HepG2 (cell line): Measurements from ENCODE around the gene PPP4C. TPM values are rescaled to one million over a fixed set of nuclear protein-coding genes. Genes with fewer than 3 reads are reported as not detected.

Source experiments
- EEA1 ChIP-seq: sonication (generic); formaldehyde crosslinking; IDR thresholded peaks from 2 replicates; pipeline ENCODE4 v1.5.1; 2020; ENCODE audit warnings: mild to moderate bottlenecking, missing genetic modification reagents, borderline replicate concordance
- HNRNPL ChIP-seq: fragments of 200-400 bp; formaldehyde crosslinking; IDR thresholded peaks from 2 replicates; pipeline ENCODE4 v1.6.1; 2017; ENCODE audit warnings: mild to moderate bottlenecking, low read depth, low read length
- KAT8 ChIP-seq: IDR thresholded peaks from 2 replicates; pipeline ENCODE4 v1.6.1; 2016; ENCODE audit warnings: missing genetic modification reagents, missing compliant biosample characterization
- RELA ChIP-seq: sonication (generic); formaldehyde crosslinking; IDR thresholded peaks from 2 replicates; pipeline ENCODE4 v1.4.0; 2020; ENCODE audit warnings: missing genetic modification reagents
- ZBTB1 ChIP-seq: sonication (generic); formaldehyde crosslinking; IDR thresholded peaks from 2 replicates; pipeline ENCODE4 v1.4.0; 2020; ENCODE audit warnings: missing genetic modification reagents, borderline replicate concordance
- ZBTB20 ChIP-seq: sonication (generic); formaldehyde crosslinking; IDR thresholded peaks from 2 replicates; pipeline ENCODE4 v1.8.1; 2023; ENCODE audit warnings: missing genetic modification reagents, low read depth, mild to moderate bottlenecking, borderline replicate concordance
- ZBTB38 ChIP-seq: sonication (generic); formaldehyde crosslinking; IDR thresholded peaks from 2 replicates; pipeline ENCODE4 v1.5.1; 2020; ENCODE audit warnings: mild to moderate bottlenecking, missing genetic modification reagents
- ZFP90 ChIP-seq: sonication (generic); formaldehyde crosslinking; IDR thresholded peaks from 2 replicates; pipeline ENCODE4 v1.8.0; 2022; ENCODE audit warnings: missing genetic modification reagents, mild to moderate bottlenecking, inconsistent platforms, borderline replicate concordance
- ZNF547 ChIP-seq: sonication (generic); formaldehyde crosslinking; IDR thresholded peaks from 2 replicates; pipeline ENCODE4 v1.5.1; 2020; ENCODE audit warnings: mild to moderate bottlenecking, missing genetic modification reagents
- ZNF703 ChIP-seq: sonication (generic); formaldehyde crosslinking; IDR thresholded peaks from 2 replicates; pipeline ENCODE4 v1.5.1; 2020; ENCODE audit warnings: missing genetic modification reagents, mild to moderate bottlenecking, moderate library complexity, borderline replicate concordance
- polyA plus RNA-seq, 8 experiments: library from polyadenylated mRNA; depleted of rRNA in 3 of 8; stranded (reverse) in 7 of 8; unstranded in 1 of 8; fragments of >200 nt; fragmentation: Illumina TruSeq in 4 of 8; extraction: Trizol in 4 of 8; gene quantifications; 2 replicates each; pipeline versions ENCODE4 v1.2.1 to v1.2.3, GENCODE V29; 2011 to 2016; ENCODE audit warnings: low read depth in 4 of 8, missing spikeins in 1 of 8, mixed read lengths in 1 of 8; ENCODE audit not compliant: insufficient read depth in 1 of 8
- total RNA-seq, 5 experiments: library from RNA; depleted of rRNA; stranded (reverse); fragments of >200 nt; fragmentation: Illumina TruSeq; extraction: Trizol; gene quantifications; 2 replicates each; pipeline ENCODE4 v1.2.3, GENCODE V29; 2016; ENCODE audit warnings: low read depth in 1 of 5
- TF ChIP-seq, protein P1 (sequence below): IDR thresholded peaks from 2 replicates; pipeline ENCODE4 v1.6.1; 2016; ENCODE audit warnings: low read depth, missing genetic modification reagents, missing compliant biosample characterization
- TF ChIP-seq, protein P2 (sequence below): sonication (generic); formaldehyde crosslinking; IDR thresholded peaks from 2 replicates; pipeline ENCODE4 v1.4.0; 2020; ENCODE audit warnings: missing genetic modification reagents, borderline replicate concordance
- TF ChIP-seq, protein P3 (sequence below): sonication (generic); formaldehyde crosslinking; conservative IDR thresholded peaks from 2 replicates; pipeline ENCODE4 v1.8.0; 2022; ENCODE audit warnings: low read depth, missing genetic modification reagents

Gene PPP4C
- total and polyA plus RNA-seq, 2 of the 13 experiments (the other 11 are each of a cell fraction or from before 2014, with no cell fraction given) = 176 to 220 TPM

DNA sequence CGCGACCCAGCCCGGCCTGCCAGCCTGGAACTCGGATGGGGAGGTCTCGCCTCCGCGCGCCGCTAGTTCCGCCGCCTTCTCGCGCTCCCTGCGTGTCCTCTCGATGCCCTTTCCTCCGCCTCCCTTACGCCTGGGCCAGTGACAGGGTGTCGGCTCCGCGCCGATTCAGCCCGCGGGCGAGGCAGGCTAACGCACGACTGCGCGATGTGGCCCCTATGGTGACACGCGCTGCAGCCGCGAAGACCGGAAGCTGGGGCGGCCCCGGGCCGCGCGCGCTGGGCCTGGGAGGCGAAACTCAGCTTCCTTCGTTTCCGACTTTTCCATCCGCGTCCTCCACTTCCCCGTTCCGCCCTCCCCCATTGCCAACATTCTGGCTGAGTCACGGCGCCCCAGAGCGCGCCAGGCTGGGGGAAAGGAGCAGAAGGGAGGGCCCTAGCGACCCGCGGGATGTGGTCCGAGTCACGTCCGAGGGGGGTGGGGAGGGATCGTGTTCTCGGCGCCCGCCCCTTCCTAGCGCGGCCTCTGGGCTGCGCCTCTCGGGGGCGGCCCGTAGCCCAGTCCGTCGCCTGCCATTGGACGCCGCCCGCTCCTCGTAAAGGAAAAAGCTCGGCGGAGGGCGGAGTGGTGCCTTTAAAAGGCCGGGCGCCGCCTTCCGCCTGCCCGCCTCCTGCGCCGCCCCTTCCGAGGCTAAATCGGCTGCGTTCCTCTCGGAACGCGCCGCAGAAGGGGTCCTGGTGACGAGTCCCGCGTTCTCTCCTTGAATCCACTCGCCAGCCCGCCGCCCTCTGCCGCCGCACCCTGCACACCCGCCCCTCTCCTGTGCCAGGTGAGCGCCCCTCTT, 10.5 kb upstream of the PPP4C start, which contains the start of gene ALDOA (continued):
- TF ChIP-seq, protein P1, sequence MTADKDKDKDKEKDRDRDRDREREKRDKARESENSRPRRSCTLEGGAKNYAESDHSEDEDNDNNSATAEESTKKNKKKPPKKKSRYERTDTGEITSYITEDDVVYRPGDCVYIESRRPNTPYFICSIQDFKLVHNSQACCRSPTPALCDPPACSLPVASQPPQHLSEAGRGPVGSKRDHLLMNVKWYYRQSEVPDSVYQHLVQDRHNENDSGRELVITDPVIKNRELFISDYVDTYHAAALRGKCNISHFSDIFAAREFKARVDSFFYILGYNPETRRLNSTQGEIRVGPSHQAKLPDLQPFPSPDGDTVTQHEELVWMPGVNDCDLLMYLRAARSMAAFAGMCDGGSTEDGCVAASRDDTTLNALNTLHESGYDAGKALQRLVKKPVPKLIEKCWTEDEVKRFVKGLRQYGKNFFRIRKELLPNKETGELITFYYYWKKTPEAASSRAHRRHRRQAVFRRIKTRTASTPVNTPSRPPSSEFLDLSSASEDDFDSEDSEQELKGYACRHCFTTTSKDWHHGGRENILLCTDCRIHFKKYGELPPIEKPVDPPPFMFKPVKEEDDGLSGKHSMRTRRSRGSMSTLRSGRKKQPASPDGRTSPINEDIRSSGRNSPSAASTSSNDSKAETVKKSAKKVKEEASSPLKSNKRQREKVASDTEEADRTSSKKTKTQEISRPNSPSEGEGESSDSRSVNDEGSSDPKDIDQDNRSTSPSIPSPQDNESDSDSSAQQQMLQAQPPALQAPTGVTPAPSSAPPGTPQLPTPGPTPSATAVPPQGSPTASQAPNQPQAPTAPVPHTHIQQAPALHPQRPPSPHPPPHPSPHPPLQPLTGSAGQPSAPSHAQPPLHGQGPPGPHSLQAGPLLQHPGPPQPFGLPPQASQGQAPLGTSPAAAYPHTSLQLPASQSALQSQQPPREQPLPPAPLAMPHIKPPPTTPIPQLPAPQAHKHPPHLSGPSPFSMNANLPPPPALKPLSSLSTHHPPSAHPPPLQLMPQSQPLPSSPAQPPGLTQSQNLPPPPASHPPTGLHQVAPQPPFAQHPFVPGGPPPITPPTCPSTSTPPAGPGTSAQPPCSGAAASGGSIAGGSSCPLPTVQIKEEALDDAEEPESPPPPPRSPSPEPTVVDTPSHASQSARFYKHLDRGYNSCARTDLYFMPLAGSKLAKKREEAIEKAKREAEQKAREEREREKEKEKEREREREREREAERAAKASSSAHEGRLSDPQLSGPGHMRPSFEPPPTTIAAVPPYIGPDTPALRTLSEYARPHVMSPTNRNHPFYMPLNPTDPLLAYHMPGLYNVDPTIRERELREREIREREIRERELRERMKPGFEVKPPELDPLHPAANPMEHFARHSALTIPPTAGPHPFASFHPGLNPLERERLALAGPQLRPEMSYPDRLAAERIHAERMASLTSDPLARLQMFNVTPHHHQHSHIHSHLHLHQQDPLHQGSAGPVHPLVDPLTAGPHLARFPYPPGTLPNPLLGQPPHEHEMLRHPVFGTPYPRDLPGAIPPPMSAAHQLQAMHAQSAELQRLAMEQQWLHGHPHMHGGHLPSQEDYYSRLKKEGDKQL (CRISPR knock-in tag) = peak; percentile 74
- TF ChIP-seq ZFP90 (peak; percentile 96), EEA1 (CRISPR knock-in tag) (peak; percentile 99), HNRNPL (peak; percentile 60), ZBTB38 (CRISPR knock-in tag) (peak; percentile 96), RELA (CRISPR knock-in tag) (peak; percentile 90; the same call in 1 of the 2 replicates), ZNF703 (CRISPR knock-in tag) (peak; percentile 99), ZBTB20 (CRISPR knock-in tag) (peak; percentile 96), ZBTB1 (CRISPR knock-in tag) (0 out of 2 replicates have a peak, but pooled peaks have one; percentile 15), KAT8 (CRISPR knock-in tag) (peak; percentile 92), ZNF547 (peak; percentile 88)
- TF ChIP-seq, protein P2, sequence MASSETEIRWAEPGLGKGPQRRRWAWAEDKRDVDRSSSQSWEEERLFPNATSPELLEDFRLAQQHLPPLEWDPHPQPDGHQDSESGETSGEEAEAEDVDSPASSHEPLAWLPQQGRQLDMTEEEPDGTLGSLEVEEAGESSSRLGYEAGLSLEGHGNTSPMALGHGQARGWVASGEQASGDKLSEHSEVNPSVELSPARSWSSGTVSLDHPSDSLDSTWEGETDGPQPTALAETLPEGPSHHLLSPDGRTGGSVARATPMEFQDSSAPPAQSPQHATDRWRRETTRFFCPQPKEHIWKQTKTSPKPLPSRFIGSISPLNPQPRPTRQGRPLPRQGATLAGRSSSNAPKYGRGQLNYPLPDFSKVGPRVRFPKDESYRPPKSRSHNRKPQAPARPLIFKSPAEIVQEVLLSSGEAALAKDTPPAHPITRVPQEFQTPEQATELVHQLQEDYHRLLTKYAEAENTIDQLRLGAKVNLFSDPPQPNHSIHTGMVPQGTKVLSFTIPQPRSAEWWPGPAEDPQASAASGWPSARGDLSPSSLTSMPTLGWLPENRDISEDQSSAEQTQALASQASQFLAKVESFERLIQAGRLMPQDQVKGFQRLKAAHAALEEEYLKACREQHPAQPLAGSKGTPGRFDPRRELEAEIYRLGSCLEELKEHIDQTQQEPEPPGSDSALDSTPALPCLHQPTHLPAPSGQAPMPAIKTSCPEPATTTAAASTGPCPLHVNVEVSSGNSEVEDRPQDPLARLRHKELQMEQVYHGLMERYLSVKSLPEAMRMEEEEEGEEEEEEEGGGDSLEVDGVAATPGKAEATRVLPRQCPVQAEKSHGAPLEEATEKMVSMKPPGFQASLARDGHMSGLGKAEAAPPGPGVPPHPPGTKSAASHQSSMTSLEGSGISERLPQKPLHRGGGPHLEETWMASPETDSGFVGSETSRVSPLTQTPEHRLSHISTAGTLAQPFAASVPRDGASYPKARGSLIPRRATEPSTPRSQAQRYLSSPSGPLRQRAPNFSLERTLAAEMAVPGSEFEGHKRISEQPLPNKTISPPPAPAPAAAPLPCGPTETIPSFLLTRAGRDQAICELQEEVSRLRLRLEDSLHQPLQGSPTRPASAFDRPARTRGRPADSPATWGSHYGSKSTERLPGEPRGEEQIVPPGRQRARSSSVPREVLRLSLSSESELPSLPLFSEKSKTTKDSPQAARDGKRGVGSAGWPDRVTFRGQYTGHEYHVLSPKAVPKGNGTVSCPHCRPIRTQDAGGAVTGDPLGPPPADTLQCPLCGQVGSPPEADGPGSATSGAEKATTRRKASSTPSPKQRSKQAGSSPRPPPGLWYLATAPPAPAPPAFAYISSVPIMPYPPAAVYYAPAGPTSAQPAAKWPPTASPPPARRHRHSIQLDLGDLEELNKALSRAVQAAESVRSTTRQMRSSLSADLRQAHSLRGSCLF = peak; percentile 22; the same call in 1 of the 2 replicates
- TF ChIP-seq, protein P3, sequence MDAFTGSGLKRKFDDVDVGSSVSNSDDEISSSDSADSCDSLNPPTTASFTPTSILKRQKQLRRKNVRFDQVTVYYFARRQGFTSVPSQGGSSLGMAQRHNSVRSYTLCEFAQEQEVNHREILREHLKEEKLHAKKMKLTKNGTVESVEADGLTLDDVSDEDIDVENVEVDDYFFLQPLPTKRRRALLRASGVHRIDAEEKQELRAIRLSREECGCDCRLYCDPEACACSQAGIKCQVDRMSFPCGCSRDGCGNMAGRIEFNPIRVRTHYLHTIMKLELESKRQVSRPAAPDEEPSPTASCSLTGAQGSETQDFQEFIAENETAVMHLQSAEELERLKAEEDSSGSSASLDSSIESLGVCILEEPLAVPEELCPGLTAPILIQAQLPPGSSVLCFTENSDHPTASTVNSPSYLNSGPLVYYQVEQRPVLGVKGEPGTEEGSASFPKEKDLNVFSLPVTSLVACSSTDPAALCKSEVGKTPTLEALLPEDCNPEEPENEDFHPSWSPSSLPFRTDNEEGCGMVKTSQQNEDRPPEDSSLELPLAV (CRISPR knock-in tag) = no peak
